Right lobe of liver (tissue), 6 donors: ENCODE measurements around the gene IL20RA. TPM values are rescaled to one million over a fixed set of nuclear protein-coding genes. Genes with fewer than 3 reads are reported as not detected.

ENCODE experiments used
- ATAC-seq, 4 donors: fragments of 200-7000 bp; cut with Tn5 transposase; one replicate each; pipeline ENCODE4 v1.9.1; 2020; ENCODE audit warnings: mild to moderate bottlenecking in 4 of 4, moderate library complexity in 4 of 4
- DNase-seq, 3 donors: peaks; one replicate each; pipeline ENCODE4 v3.0.0-alpha.2; 2020
- H3K27ac ChIP-seq, 3 donors: fragments of 200-600 bp; one replicate each; pipeline ENCODE4 v1.8.0; 2022
- H3K27me3 ChIP-seq, 2 donors: fragments of 200-600 bp; one replicate each; pipeline ENCODE4 v1.8.0; 2022
- H3K36me3 ChIP-seq, 4 donors: fragments of 200-600 bp; sonication (generic) in 1 of 4; one replicate each; pipeline versions ENCODE4 v1.5.1 to v1.8.0; 2017 to 2022; ENCODE audit warnings: control low read depth in 1 of 4
- H3K4me1 ChIP-seq, 4 donors: fragments of 200-600 bp; sonication (generic) in 1 of 4; one replicate each; pipeline versions ENCODE4 v1.5.1 to v1.8.0; 2017 to 2022; ENCODE audit warnings: control low read depth in 1 of 4
- H3K4me3 ChIP-seq, 3 donors: fragments of 200-600 bp; one replicate each; pipeline ENCODE4 v1.8.0; 2022
- H3K9me3 ChIP-seq, 4 donors: fragments of 200-600 bp; sonication (generic) in 1 of 4; one replicate each; pipeline versions ENCODE4 v1.5.1 to v1.8.0; 2017 to 2022; ENCODE audit warnings: control low read depth in 1 of 4
- POLR2A ChIP-seq: fragments of 450-650 bp; IDR thresholded peaks from one replicate; pipeline ENCODE4 v1.6.1; 2017; ENCODE audit warnings: antibody characterized with exemption, mild to moderate bottlenecking
- WGBS: methylation state at CpG from one replicate; pipeline ENCODE4 v1.1.6; 2018; ENCODE audit warnings: low coverage, low lambda C conversion rate; ENCODE audit not compliant: insufficient coverage; ENCODE audit errors: missing lambda C conversion rate; 5-methylcytosine and 5-hydroxymethylcytosine counted together
- intact Hi-C, 2 donors: fragments of 100-400 bp; cut with DNase I; formaldehyde crosslinking; loops; one replicate each; pipeline versions ENCODE4 v1.11.2 to v1.14.1; 2022
- total RNA-seq, 6 experiments: library from RNA; depleted of rRNA in 2 of 6; stranded (reverse); fragments of >200 nt in 2 of 6; fragmentation: NEBNext Ultra II Directional in 3 of 6; extraction: Animal tissue kit (Norgen Biotek cat#: 25700) in 3 of 6; gene quantifications; one replicate each; pipeline versions ENCODE4 v1.1.0 to v1.2.4, GENCODE V29; 2016 to 2023
- TF ChIP-seq, protein P1 (sequence below), 4 donors: fragments of 200-600 bp in 3 of 4; fragments of 450-650 bp in 1 of 4; IDR thresholded peaks; one replicate each; pipeline versions ENCODE4 v1.5.1 to v1.8.0; 2016 to 2022; ENCODE audit warnings: antibody characterized with exemption in 4 of 4, mild to moderate bottlenecking in 2 of 4
- donor health status: DM: no; HTN: yes; CAD: no.
- donor health status: DM: no; HTN: no; CAD: no.
- donor health status: DM: no; HTN: no; CAD: no.
- donor health status: DM: no; HTN: yes; CAD: no.
- donor health status: DM: no; HTN: yes; CAD: no.

Gene IL20RA
- total RNA-seq, 6 experiments from 2014 or later = 0.06 to 0.70 (median 0.12) TPM

DNA sequence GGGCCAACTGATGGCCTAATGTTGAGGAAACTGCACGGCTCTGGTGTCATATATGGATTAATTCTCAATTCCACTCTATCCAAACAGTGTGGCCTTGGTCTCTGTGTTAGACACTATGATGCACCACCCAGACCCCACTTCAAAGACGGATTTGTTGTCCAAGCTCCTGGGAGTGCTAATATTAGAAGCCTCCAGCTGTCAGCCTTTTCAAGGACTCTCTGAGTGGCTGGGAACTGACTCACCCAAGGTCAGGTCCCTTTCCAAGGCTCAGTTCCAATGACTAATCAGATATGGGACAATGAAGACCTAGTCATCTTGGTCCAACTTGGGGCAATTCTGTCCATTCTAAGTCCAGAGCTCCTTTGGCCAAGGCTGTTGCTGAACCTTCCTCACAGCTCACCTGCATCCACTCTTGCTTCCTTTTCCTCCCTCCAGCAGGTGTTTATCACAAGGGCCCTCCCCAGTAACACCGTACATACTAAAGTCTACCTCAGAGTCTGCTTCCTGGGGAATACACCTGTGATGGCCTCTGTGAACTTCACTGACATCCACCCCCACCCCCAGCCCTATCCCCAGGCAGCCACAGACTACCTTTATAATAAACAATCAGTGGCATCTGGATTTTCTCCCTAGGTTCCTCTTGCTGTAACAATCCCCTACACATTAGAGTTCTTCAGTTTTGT, 7.2 kb upstream of the IL20RA start:
- no peak for TF ChIP-seq POLR2A
- TF ChIP-seq, protein P1, sequence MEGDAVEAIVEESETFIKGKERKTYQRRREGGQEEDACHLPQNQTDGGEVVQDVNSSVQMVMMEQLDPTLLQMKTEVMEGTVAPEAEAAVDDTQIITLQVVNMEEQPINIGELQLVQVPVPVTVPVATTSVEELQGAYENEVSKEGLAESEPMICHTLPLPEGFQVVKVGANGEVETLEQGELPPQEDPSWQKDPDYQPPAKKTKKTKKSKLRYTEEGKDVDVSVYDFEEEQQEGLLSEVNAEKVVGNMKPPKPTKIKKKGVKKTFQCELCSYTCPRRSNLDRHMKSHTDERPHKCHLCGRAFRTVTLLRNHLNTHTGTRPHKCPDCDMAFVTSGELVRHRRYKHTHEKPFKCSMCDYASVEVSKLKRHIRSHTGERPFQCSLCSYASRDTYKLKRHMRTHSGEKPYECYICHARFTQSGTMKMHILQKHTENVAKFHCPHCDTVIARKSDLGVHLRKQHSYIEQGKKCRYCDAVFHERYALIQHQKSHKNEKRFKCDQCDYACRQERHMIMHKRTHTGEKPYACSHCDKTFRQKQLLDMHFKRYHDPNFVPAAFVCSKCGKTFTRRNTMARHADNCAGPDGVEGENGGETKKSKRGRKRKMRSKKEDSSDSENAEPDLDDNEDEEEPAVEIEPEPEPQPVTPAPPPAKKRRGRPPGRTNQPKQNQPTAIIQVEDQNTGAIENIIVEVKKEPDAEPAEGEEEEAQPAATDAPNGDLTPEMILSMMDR (IDR thresholded peaks at IDR 0.05) = no peak
- ATAC-seq (no peak), DNase-seq (no peak)
- Histone ChIP-seq H3K27me3 (peaks cover 0 to 3% of the 10 kb centered on the region in 2 donors), H3K36me3 (no peaks in the 10 kb centered on the region), H3K4me1 (no peaks in the 10 kb centered on the region), H3K27ac (no peak overlapping the region), H3K4me3 (no peak overlapping the region), H3K9me3 (no peaks in the 10 kb centered on the region)
- WGBS = 60% methylated on average over 2 of the region's 3 CpGs
- intact Hi-C loops = no loop called here

DNA sequence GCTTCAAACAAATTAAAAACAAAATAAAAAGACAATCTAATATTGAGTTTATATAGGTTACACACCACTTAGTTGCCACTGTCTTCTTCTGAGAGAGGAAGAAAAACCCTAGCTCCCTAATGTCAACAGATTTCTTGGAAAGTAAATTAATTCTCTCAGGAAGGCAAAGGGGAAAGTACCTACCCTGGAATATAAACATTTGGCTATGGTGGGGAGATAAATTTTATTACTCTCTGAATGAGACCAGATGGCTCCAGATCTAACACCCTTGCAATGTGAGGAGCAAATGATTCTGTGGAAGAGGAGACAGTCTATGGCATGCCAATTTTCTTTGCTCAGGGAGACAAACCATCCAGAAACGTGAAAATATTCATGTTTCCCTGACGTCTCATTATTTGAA, 4.3 kb upstream of the IL20RA start:
- WGBS = 32% methylated on average over 2 of the region's 2 CpGs
- Histone ChIP-seq H3K4me1 (peaks cover 0 to under 1% (median 0%) of the 10 kb centered on the region in 4 donors), H3K36me3 (no peaks in the 10 kb centered on the region), H3K9me3 (no peaks in the 10 kb centered on the region), H3K27me3 (peaks cover 0 to 10% of the 10 kb centered on the region in 2 donors), H3K27ac (no peak overlapping the region), H3K4me3 (no peak overlapping the region)
- ATAC-seq = no peak
- intact Hi-C loops = no loop called here
- DNase-seq = no peak
- no peak for TF ChIP-seq POLR2A
- TF ChIP-seq, protein P1 (IDR thresholded peaks at IDR 0.05) = no peak

DNA sequence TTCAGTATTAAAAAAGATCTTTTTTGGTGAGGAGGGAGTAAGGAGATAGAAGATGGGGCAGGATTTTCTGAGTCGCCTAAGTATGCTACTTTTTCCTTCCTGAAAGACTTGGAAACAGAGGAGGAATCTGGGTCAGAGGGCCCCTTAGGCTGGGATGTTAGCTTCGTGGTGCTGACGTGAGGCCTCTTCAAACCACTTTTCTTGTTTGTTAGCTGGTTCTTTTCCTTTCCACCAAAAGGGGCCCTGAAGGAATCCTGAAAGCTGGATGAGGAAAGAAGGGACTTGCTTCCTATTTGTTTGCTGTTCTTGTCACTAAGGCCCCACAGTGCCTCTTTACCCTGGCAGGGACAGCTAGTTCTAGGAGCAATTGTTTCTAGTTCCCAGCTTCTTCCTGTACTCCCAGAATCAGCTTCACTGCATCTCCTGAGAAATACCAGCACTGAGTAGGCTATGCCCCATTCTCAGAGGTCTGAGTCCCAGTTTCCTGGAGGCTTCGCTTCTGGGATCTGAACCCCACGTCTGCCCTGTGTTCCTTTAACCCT, 2.2 kb upstream of the IL20RA start:
- DNase-seq (no peak), ATAC-seq (no peak)
- Histone ChIP-seq H3K27me3 (peaks cover 0 to 21% of the 10 kb centered on the region in 2 donors), H3K4me1 (peaks cover 0 to 5% (median 0%) of the 10 kb centered on the region in 4 donors), H3K27ac (no peak overlapping the region), H3K9me3 (no peaks in the 10 kb centered on the region), H3K36me3 (no peaks in the 10 kb centered on the region), H3K4me3 (no peak overlapping the region)
- TF ChIP-seq, protein P1 (IDR thresholded peaks at IDR 0.05) = no peak
- no peak for TF ChIP-seq POLR2A
- WGBS = 79% methylated on average over 5 of the region's 5 CpGs
- intact Hi-C loops = no loop called here

DNA sequence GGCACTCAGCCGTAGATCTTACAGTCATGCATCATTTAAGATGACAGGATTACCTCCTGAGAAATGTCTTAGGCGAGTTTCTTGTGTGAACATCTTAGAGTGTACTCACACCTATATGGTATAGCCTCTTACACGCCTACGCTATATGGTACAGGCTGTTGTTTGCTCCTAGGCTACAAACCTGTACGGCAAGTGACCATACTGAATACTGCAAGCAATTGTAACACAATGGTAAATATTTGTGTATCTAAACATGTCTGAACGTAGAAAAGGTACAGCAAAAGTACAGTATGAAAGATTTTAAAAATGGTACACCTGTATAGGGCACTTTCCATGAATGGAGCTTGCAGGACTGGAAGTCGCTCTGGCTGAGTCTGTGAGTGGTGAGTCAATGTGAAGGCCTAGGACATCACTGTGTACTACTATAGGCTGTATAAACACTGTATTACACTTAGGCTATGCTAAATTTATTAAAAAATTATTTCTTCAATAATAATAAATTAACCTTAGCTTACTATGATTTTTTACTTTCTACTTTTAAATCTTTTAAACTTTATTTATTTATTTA, 541 bp upstream of the IL20RA start:
- no peak for TF ChIP-seq POLR2A
- TF ChIP-seq, protein P1 (IDR thresholded peaks at IDR 0.05) = no peak
- DNase-seq = no peak
- H3K9me3 ChIP-seq = no peaks in the 10 kb centered on the region
- H3K27me3 ChIP-seq = peaks cover 0 to 28% of the 10 kb centered on the region in 2 donors
- H3K36me3 ChIP-seq = no peaks in the 10 kb centered on the region
- no peak for ATAC-seq
- intact Hi-C loops = no loop called here
- H3K4me1 ChIP-seq = peaks cover 0 to 5% (median 0%) of the 10 kb centered on the region in 4 donors
- no peak overlapping the region for H3K4me3 ChIP-seq
- no peak overlapping the region for H3K27ac ChIP-seq
- WGBS = 92% methylated on average over 7 of the region's 7 CpGs
